SK-N-SH (cell line): ENCODE measurements around the gene ZMIZ2.

Source experiments
- CHD2 ChIP-seq: fragments of 150-350 bp; IDR thresholded peaks from 2 replicates; pipeline ENCODE4 v1.6.1; 2018; ENCODE audit warnings: low read length; ENCODE audit not compliant: partially characterized antibody
- CTCF ChIP-seq: fragments of 200-600 bp; sonication (generic); IDR thresholded peaks from 2 replicates; pipeline ENCODE4 v1.6.1; 2017; ENCODE audit warnings: antibody characterized with exemption, mild to moderate bottlenecking, moderate library complexity
- GABPA ChIP-seq: IDR thresholded peaks from 2 replicates; pipeline ENCODE4 v1.4.0; 2012; ENCODE audit warnings: low read depth, mild to moderate bottlenecking
- NRF1 ChIP-seq: IDR thresholded peaks from 2 replicates; pipeline ENCODE4 v1.6.1; 2012; ENCODE audit warnings: low read depth, mild to moderate bottlenecking, low read length
- RAD21 ChIP-seq: IDR thresholded peaks from 2 replicates; pipeline ENCODE4 v1.6.1; 2012; ENCODE audit warnings: mild to moderate bottlenecking, low read length
- REST ChIP-seq: IDR thresholded peaks from 2 replicates; pipeline ENCODE4 v1.6.1; 2012; ENCODE audit warnings: mild to moderate bottlenecking, low read depth, low read length, moderate library complexity
- RFX5 ChIP-seq: IDR thresholded peaks from 2 replicates; pipeline ENCODE4 v1.6.1; 2012; ENCODE audit warnings: mild to moderate bottlenecking, improper control_type of control experiment, low read length
- TAF1 ChIP-seq: IDR thresholded peaks from 2 replicates; pipeline ENCODE4 v1.6.1; 2012; ENCODE audit warnings: low read depth, mild to moderate bottlenecking, low read length, moderate library complexity, borderline replicate concordance
- YY1 ChIP-seq: IDR thresholded peaks from 2 replicates; pipeline ENCODE4 v1.4.0; 2012; ENCODE audit warnings: low read depth, mild to moderate bottlenecking

GRCh38 chr7:44700322-44700721 lies 48.3 kb upstream of the ZMIZ2 start:
- no peak for TF ChIP-seq REST
- no peak for TF ChIP-seq GABPA
- TF ChIP-seq CTCF = no peak
- no peak for TF ChIP-seq TAF1
- no peak for TF ChIP-seq RAD21
- TF ChIP-seq YY1 = no peak
- TF ChIP-seq RFX5 = no peak
- no peak for TF ChIP-seq CHD2
- no peak for TF ChIP-seq NRF1
